Coronary artery (tissue), 2 donors: ENCODE measurements around the gene SMIM15.
"Not testable (repeated sequence)": the region's sequence is repeated elsewhere in the genome, so short reads cannot be mapped to it uniquely, and the experiment has no call there.

ENCODE experiments used
- DNase-seq: peaks from one replicate; pipeline ENCODE4 v3.0.0-alpha.2; 2017; ENCODE audit warnings: low spot score
- H3K27ac ChIP-seq, 2 donors: fragments of 200-600 bp; sonication (generic); one replicate each; pipeline ENCODE4 v1.5.1; 2016 to 2019
- H3K4me3 ChIP-seq: fragments of 200-600 bp; sonication (generic); 2 replicates; pipeline ENCODE4 v1.5.1; 2016; ENCODE audit warnings: mild to moderate bottlenecking, moderate library complexity
- TF ChIP-seq, protein P1 (sequence below): fragments of 200-600 bp; sonication (generic); IDR thresholded peaks from one replicate; pipeline ENCODE4 v1.5.1; 2019; ENCODE audit warnings: antibody characterized with exemption

Gene SMIM15, protein sequence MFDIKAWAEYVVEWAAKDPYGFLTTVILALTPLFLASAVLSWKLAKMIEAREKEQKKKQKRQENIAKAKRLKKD

DNA sequence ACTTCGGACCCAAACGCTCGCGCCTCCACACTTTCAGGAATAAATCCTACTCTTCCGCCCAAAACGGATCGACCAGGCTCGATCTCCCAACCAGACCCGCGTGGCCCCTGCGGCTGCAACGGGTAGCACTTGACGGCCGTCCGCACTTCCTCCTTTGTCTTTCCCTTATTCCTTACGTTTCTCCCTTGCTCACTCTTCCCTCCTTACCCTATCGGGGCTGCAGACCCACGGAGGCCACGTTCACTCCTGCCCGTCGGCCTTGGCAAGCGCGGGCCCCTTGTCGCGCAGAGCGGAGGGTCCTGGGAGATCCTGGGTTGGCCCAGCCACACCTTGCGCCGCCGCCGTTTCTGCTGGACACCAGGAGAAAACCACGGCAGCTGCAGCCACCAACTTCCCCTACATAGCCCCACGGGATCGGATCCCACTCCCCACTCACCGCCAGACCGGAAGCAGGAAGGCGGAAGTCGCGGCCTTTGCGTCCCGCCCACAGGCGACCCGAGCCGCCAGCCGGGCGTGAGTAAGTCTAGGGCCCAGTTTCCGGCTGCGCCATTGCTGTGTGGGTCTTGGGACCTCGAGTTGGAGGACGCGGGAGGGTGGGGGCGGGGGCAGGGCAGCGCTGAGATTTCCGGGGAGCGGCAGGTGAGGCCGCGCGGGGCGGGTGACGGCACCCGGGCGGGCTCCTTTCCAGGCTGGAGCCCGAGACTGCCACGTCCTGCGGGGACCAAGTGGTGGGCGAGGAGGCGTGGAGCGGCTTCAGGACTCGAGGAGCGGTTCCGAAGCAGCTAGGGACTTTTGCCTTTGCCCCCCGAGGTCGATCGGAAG lies at the start of gene SMIM15:
SMIM15 (minus strand) TSS at position 459 of the 822 bp plus-strand sequence. CDS start 2,297 bp downstream, outside the sequence.
- TF ChIP-seq, protein P1, sequence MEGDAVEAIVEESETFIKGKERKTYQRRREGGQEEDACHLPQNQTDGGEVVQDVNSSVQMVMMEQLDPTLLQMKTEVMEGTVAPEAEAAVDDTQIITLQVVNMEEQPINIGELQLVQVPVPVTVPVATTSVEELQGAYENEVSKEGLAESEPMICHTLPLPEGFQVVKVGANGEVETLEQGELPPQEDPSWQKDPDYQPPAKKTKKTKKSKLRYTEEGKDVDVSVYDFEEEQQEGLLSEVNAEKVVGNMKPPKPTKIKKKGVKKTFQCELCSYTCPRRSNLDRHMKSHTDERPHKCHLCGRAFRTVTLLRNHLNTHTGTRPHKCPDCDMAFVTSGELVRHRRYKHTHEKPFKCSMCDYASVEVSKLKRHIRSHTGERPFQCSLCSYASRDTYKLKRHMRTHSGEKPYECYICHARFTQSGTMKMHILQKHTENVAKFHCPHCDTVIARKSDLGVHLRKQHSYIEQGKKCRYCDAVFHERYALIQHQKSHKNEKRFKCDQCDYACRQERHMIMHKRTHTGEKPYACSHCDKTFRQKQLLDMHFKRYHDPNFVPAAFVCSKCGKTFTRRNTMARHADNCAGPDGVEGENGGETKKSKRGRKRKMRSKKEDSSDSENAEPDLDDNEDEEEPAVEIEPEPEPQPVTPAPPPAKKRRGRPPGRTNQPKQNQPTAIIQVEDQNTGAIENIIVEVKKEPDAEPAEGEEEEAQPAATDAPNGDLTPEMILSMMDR: no peak
- Histone ChIP-seq H3K4me3 (peak within 1 kb of the TSS; percentile 89), H3K27ac (peak within 1 kb of the TSS; percentile 81 to 91)
- DNase-seq: peak; percentile 92

DNA sequence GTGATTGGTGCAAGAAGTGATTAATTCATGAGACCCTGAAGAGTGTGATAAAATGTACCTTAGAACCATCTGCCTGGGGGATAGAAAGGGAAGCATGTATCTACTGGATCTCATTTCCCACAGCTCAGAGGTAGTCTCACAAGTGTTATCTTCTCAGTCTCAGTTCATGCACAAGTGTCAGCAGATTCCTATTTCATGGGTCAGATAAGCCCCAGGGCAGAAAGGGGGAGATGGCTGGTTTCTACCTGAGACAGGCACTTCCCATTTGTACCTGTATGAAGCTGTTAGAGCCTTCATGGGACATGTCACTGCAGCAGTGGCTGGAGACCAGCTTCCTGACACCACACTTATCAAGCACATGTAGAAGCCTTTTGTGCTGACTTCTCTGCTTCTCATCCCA lies 45.6 kb upstream of the SMIM15 start:
- DNase-seq: no peak
- Histone ChIP-seq H3K4me3 (no peak overlapping the region), H3K27ac (no peak overlapping the region)
- TF ChIP-seq, protein P1: no peak

DNA sequence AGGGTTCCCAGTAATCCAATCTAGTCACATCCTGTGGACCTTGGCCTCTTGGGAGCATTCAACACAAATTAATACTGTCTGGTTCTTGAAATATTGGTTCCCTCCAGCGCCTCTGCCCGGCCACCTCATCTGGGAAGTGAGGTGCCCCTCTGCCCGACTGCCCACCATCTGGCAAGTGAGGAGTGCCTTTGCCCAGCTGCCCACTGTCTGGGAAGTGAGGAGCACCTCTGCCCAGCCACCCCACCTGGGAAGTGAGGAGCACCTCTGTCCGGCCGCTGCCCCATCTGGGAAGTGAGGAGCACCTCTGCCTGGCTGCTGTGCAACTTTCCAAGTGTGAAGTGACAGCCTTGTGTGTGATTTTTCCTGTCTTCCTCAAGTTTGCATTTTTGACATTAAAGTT lies 42.7 kb upstream of the SMIM15 start:
- H3K4me3 ChIP-seq: no peak overlapping the region
- no peak overlapping the region for H3K27ac ChIP-seq
- no peak for DNase-seq
- TF ChIP-seq, protein P1: no peak

DNA sequence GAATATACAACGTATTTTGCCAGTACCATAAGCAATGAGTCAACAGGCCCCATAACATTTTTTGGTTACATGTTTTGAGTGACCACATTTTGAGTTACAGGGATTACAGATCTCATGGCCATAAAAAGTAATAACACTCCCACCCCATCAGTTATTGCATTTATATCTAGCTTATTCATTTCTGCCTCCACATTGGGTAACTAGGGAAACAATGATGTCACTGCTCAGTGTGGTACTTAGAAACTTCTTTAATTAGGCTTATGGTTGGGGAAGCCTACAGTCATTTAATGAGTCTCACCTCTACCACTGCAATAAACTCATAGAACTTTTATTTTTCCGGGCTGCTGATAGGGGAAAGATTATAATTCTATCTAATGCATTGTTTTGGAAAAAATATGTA lies 39.9 kb upstream of the SMIM15 start:
- TF ChIP-seq, protein P1: no peak
- Histone ChIP-seq H3K27ac (no peak overlapping the region), H3K4me3 (no peak overlapping the region)
- DNase-seq: no peak

DNA sequence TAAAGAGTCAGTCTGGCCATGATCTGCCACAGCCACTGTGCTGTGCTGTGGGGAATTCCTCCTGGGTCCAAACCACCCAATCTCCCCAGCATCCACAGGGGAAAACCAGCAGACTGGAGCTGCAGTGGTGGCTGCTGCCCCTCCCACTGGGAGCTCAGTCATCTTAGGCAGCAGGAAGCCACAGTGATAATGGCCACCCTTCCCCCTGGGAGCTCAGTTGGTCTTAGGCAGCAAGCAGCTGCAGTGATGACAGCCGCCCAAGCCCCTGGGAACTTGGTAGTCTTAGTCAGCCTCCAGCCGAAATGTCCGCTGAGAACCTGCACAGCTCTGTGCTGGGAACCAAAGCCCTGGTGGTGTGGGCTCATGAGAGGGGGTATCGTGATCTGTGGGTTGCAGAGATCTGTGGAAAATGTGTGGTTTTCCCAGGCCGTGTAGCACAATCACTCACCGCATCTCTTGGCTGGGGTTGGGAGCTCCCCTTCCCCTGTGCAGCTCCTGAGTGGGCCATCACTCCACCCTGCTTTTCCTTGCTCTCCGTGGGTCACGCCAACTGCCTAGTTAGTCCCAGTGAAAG lies 38.4 kb upstream of the SMIM15 start:
- TF ChIP-seq, protein P1: no peak
- Histone ChIP-seq H3K4me3 (no peak overlapping the region), H3K27ac (no peak overlapping the region)
- no peak for DNase-seq

DNA sequence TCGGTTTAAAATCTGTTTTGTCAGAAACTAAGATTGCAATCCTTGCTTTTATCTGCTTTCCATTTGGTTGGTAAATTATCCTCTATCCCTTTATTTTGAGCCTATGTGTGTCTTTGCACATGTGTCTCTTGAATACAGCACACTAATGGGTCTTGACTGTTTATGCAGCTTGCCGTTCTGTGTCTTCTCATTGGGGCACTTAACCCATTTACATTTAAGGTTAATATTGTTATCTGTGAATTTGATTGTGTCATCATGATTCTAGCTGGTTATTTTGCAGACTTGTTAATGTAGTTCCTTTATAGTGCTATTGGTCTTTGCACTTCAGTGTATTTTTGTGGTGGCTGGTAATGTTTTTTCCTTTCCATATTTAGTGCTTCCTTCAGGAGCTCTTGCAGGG lies 36.3 kb upstream of the SMIM15 start:
- no peak for DNase-seq
- Histone ChIP-seq H3K4me3 (no peak overlapping the region), H3K27ac (no peak overlapping the region)
- TF ChIP-seq, protein P1: no peak

DNA sequence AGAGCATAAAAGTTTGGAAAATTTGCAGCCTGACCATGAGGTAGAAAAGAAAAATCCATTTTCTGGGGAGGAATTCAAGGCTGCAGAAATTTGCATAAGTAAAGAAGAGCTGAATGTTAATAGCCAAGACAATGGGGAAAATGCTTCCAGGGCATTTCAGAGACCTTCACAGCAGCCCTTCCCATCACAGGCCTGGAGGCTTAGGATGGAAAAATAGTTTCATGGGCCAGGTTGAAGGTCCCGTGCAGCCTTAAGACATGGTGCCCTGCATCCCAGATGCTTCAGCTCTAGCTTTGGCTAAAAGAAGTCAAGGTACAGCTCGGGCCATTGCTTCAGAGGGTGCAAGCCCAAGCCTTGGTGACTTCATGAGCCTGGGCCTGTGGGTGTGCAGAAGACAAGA lies 25.6 kb upstream of the SMIM15 start:
- not testable (repeated sequence) for H3K27ac ChIP-seq, H3K4me3 ChIP-seq, DNase-seq

DNA sequence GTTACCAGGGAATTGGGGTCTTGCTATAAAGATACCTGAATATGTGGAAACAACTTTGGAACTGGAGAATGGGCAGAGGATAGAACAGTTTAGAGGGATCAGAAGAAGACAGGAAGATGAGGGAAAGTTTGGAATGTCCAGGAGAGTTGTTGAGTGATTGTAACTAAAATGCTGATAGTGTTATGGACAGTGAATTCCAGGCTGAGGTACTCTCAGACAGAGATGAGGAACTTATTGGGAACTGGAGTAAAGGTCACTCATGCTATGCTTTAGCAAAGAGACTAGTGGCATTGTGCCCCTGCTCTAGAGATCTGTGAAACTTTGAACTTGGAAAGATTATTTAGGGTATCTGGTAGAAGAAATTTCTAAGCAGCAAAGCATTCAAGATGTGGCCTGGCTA lies 25.1 kb upstream of the SMIM15 start:
- H3K27ac ChIP-seq: not testable (repeated sequence)

More for the DNA sequence above, 25.1 kb upstream of the SMIM15 start:
- DNase-seq, H3K4me3 ChIP-seq: not testable (repeated sequence)
